ENCODE measurements around the gene NR0B2. TPM values are rescaled to one million over a fixed set of nuclear protein-coding genes. Genes with fewer than 3 reads are reported as not detected.

The NR0B2 gene
- total RNA-seq, 1 experiment from 2014 or later: 0.34 TPM

GRCh38 chr1:26912147-26912490 is 1.7 kb downstream of the NR0B2 start:
- H3K27ac Mint-ChIP-seq (ENCODE audit: unreplicated experiment): no peak overlapping the region
- no peaks in the 10 kb centered on the region; the same call in 1 of the 2 replicates for H3K36me3 ChIP-seq (ENCODE audit: control insufficient read depth, insufficient read depth, low read length)
- H3K4me3 Mint-ChIP-seq (ENCODE audit: unreplicated experiment): no peak overlapping the region
- H3K27me3 Mint-ChIP-seq (ENCODE audit: insufficient read depth, unreplicated experiment): no peaks in the 10 kb centered on the region
- H3K9me3 ChIP-seq: no peaks in the 10 kb centered on the region
- H3K4me1 ChIP-seq: peaks cover 37% of the 10 kb centered on the region
- H3K4me3 ChIP-seq (ENCODE audit: low read depth, low read length): no peak overlapping the region
- DNase-seq: no peak
- intact Hi-C loops (cut with micrococcal nuclease; ENCODE audit: unreplicated experiment): no loop called here
- H3K27me3 ChIP-seq (replicated peaks; ENCODE audit: control insufficient read depth, insufficient read depth, low read length): no peaks in the 10 kb centered on the region
- ChIA-PET CTCF (no interaction called here), POLR2A (no interaction called here)
- H3K36me3 Mint-ChIP-seq (ENCODE audit: insufficient read depth, unreplicated experiment): no peaks in the 10 kb centered on the region
- H3K4me1 Mint-ChIP-seq (ENCODE audit: low read depth, unreplicated experiment): peaks cover 15% of the 10 kb centered on the region
- no peak for TF ChIP-seq CTCF (IDR thresholded peaks at IDR 0.05; ENCODE audit: insufficient read depth in 1 of 2, low read depth in 1 of 2, low read length in 1 of 2, severe bottlenecking in 1 of 2, unreplicated experiment in 1 of 2)
- BruUV-seq (replicated peaks): no TSS peak
- H3K9me3 Mint-ChIP-seq (ENCODE audit: unreplicated experiment): no peaks in the 10 kb centered on the region

- ChIA-PET CTCF (no interaction called here), POLR2A (interaction anchor here (0.8 kb wide), 1 partner anchor 11 kb away, joined by 3 read pairs; the partner anchor contains the start of gene GPATCH3)
- intact Hi-C loops (cut with micrococcal nuclease; ENCODE audit: unreplicated experiment): no loop called here
- Histone ChIP-seq H3K36me3 (ENCODE audit: control insufficient read depth, insufficient read depth, low read length) (no peaks in the 10 kb centered on the region; the same call in 1 of the 2 replicates), H3K9me3 (no peaks in the 10 kb centered on the region), H3K27me3 (replicated peaks; ENCODE audit: control insufficient read depth, insufficient read depth, low read length) (no peaks in the 10 kb centered on the region), H3K4me3 (ENCODE audit: low read depth, low read length) (no peak overlapping the region), H3K4me1 (peaks cover 37% of the 10 kb centered on the region)
- Mint-ChIP-seq H3K27me3 (ENCODE audit: insufficient read depth, unreplicated experiment) (no peaks in the 10 kb centered on the region), H3K4me3 (ENCODE audit: unreplicated experiment) (no peak overlapping the region), H3K27ac (ENCODE audit: unreplicated experiment) (peak overlapping the region; percentile 22), H3K4me1 (ENCODE audit: low read depth, unreplicated experiment) (peaks cover 15% of the 10 kb centered on the region), H3K36me3 (ENCODE audit: insufficient read depth, unreplicated experiment) (no peaks in the 10 kb centered on the region), H3K9me3 (ENCODE audit: unreplicated experiment) (no peaks in the 10 kb centered on the region)
- no TSS peak for BruUV-seq (replicated peaks)
- TF ChIP-seq CTCF (IDR thresholded peaks at IDR 0.05; ENCODE audit: insufficient read depth in 1 of 2, low read depth in 1 of 2, low read length in 1 of 2, severe bottlenecking in 1 of 2, unreplicated experiment in 1 of 2): no peak
- no peak for DNase-seq
Measured at GRCh38 chr1:26911399-26912146, 2.2 kb downstream of the NR0B2 start.

GRCh38 chr1:26910343-26911160 is 3.2 kb downstream of the NR0B2 start:
- DNase-seq: no peak
- BruUV-seq (replicated peaks): no TSS peak
- H3K4me3 Mint-ChIP-seq (ENCODE audit: unreplicated experiment): no peak overlapping the region
- POLR2A ChIA-PET: interaction anchor here (0.5 to 0.8 kb wide), 2 partner anchors 10 to 18 kb away, joined by 3 read pairs; partner anchors contain the start of gene GPATCH3
- Histone ChIP-seq H3K4me1 (peaks cover 34% of the 10 kb centered on the region), H3K4me3 (ENCODE audit: low read depth, low read length) (no peak overlapping the region), H3K36me3 (ENCODE audit: control insufficient read depth, insufficient read depth, low read length) (no peaks in the 10 kb centered on the region; the same call in 1 of the 2 replicates), H3K27me3 (replicated peaks; ENCODE audit: control insufficient read depth, insufficient read depth, low read length) (no peaks in the 10 kb centered on the region), H3K9me3 (no peaks in the 10 kb centered on the region)
- no peaks in the 10 kb centered on the region for H3K27me3 Mint-ChIP-seq (ENCODE audit: insufficient read depth, unreplicated experiment)
- peak overlapping the region; percentile 22 for H3K27ac Mint-ChIP-seq (ENCODE audit: unreplicated experiment)
- no peaks in the 10 kb centered on the region for H3K9me3 Mint-ChIP-seq (ENCODE audit: unreplicated experiment)
- CTCF ChIA-PET: no interaction called here
- no peaks in the 10 kb centered on the region for H3K36me3 Mint-ChIP-seq (ENCODE audit: insufficient read depth, unreplicated experiment)
- intact Hi-C loops (cut with micrococcal nuclease; ENCODE audit: unreplicated experiment): no loop called here
- peaks cover 15% of the 10 kb centered on the region for H3K4me1 Mint-ChIP-seq (ENCODE audit: low read depth, unreplicated experiment)
- no peak for TF ChIP-seq CTCF (IDR thresholded peaks at IDR 0.05; ENCODE audit: insufficient read depth in 1 of 2, low read depth in 1 of 2, low read length in 1 of 2, severe bottlenecking in 1 of 2, unreplicated experiment in 1 of 2)

Measured in Caco-2 (cell line).